ENCODE data around the gene SLC12A8. TPM values are rescaled to one million over a fixed set of nuclear protein-coding genes. Genes with fewer than 3 reads are reported as not detected.

SLC12A8 gene
- total RNA-seq, 4 donors from 2014 or later: 5.4 to 10.5 (median 6.8) TPM

DNA sequence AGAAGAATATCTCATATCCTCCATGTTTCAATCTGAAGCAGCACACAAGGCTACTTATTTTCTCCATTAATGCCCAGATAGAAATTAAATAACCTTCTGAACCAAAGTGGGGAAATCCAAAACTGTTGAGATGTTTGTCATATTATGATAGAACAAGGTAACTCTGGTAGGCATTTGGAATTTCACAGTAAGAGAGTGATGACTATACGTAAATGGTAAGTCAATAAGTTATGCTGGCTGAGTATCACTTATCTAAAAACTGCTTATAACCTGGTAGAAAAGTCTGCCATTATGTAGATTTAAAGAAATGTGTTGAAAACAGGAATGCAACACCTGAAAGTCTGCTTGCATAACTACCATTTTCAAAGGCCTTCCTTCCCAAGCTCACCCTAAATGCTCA is 17.2 kb upstream of the SLC12A8 start:
- in situ Hi-C loops (cut with MboI; ENCODE audit: low pct_ligation_motif_present in 1 of 4, low pct_unique_long_range_greater_than_20kb in 1 of 4, low sequenced_read_pairs in 3 of 4): no loop called here
- Histone ChIP-seq H3K27ac (no peak overlapping the region), H3K4me1 (no peaks in the 10 kb centered on the region), H3K27me3 (no peaks in the 10 kb centered on the region), H3K4me3 (no peak overlapping the region), H3K9me3 (no peaks in the 10 kb centered on the region), H3K36me3 (peaks cover 0 to 9% (median 0%) of the 10 kb centered on the region in 4 donors)
- intact Hi-C loops (cut with DNase I; ENCODE audit: low total_unique reads): no loop called here
- DNase-seq: no peak
- 80 to 100% methylated on average over 1 of the region's 1 CpG for WGBS, 2 donors (ENCODE audit: low coverage in 1 of 2)
- TF ChIP-seq EP300 (IDR thresholded peaks at IDR 0.05; ENCODE audit: low read depth) (no peak), POLR2A (IDR thresholded peaks at IDR 0.05) (no peak), POLR2AphosphoS5 (IDR thresholded peaks at IDR 0.05) (no peak)
- TF ChIP-seq, protein P1, sequence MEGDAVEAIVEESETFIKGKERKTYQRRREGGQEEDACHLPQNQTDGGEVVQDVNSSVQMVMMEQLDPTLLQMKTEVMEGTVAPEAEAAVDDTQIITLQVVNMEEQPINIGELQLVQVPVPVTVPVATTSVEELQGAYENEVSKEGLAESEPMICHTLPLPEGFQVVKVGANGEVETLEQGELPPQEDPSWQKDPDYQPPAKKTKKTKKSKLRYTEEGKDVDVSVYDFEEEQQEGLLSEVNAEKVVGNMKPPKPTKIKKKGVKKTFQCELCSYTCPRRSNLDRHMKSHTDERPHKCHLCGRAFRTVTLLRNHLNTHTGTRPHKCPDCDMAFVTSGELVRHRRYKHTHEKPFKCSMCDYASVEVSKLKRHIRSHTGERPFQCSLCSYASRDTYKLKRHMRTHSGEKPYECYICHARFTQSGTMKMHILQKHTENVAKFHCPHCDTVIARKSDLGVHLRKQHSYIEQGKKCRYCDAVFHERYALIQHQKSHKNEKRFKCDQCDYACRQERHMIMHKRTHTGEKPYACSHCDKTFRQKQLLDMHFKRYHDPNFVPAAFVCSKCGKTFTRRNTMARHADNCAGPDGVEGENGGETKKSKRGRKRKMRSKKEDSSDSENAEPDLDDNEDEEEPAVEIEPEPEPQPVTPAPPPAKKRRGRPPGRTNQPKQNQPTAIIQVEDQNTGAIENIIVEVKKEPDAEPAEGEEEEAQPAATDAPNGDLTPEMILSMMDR (IDR thresholded peaks at IDR 0.05): no peak

DNA sequence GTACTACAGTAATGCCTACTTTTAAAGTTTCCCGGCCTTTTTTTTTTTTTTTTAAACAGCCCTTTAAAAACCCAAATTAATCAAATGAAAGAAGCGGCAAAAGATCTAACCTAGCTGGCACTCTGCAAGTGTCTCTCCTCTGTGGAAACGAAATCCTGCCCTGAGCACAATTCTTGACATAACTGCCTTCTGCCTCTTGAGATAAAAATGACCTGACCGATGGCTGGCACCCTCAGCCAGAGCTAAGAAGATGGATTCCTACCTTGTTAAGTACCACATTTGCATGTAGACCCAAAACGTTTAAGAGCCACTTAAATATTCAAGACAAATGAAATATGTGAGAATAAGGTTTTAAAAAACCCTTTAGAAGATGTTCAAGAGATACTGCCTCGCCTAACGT is 16.6 kb upstream of the SLC12A8 start:
- in situ Hi-C loops (cut with MboI; ENCODE audit: low pct_ligation_motif_present in 1 of 4, low pct_unique_long_range_greater_than_20kb in 1 of 4, low sequenced_read_pairs in 3 of 4): no loop called here
- Histone ChIP-seq H3K4me1 (no peaks in the 10 kb centered on the region), H3K27ac (no peak overlapping the region), H3K4me3 (no peak overlapping the region), H3K27me3 (no peaks in the 10 kb centered on the region), H3K9me3 (no peaks in the 10 kb centered on the region), H3K36me3 (peaks cover 0 to 9% (median 0%) of the 10 kb centered on the region in 4 donors)
- 86% methylated on average over 7 of the region's 7 CpGs for WGBS, 2 donors (ENCODE audit: low coverage in 1 of 2)
- no peak for DNase-seq
- TF ChIP-seq EP300 (IDR thresholded peaks at IDR 0.05; ENCODE audit: low read depth) (no peak), POLR2A (IDR thresholded peaks at IDR 0.05) (no peak), POLR2AphosphoS5 (IDR thresholded peaks at IDR 0.05) (no peak)
- TF ChIP-seq, protein P1 (IDR thresholded peaks at IDR 0.05): no peak
- intact Hi-C loops (cut with DNase I; ENCODE audit: low total_unique reads): no loop called here

DNA sequence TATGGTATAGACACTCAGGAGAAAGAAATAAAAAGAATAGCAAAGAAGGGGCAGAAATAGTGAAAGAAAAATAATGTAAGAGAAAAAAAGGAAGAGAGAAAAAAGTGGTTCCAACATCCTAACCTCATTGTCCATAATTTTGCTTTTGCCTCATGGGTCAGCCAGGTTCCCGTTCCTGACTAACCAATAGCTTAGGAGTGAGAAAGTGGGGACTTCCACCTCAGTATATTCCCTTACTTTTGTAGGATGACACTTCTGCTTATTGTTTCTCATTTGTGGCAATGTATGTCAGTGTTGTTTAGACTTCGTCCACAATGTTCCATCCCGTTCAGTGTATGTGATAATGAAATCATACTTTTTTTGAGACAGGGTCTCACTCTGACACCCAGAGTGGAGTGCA is 9.3 kb upstream of the SLC12A8 start:
- Histone ChIP-seq H3K27me3 (no peaks in the 10 kb centered on the region), H3K4me1 (peaks cover 0 to 7% (median 2%) of the 10 kb centered on the region in 4 donors), H3K4me3 (no peak overlapping the region), H3K27ac (no peak overlapping the region), H3K36me3 (no peaks in the 10 kb centered on the region), H3K9me3 (no peaks in the 10 kb centered on the region)
- in situ Hi-C loops (cut with MboI; ENCODE audit: low pct_ligation_motif_present in 1 of 4, low pct_unique_long_range_greater_than_20kb in 1 of 4, low sequenced_read_pairs in 3 of 4) (no loop called here), intact Hi-C loops (cut with DNase I; ENCODE audit: low total_unique reads) (no loop called here)
- 67 to 73% methylated on average over 1 to 3 of the region's 3 CpGs for WGBS, 2 donors (ENCODE audit: low coverage in 1 of 2)
- DNase-seq: no peak
- no peak for TF ChIP-seq POLR2AphosphoS5 (IDR thresholded peaks at IDR 0.05)

DNA sequence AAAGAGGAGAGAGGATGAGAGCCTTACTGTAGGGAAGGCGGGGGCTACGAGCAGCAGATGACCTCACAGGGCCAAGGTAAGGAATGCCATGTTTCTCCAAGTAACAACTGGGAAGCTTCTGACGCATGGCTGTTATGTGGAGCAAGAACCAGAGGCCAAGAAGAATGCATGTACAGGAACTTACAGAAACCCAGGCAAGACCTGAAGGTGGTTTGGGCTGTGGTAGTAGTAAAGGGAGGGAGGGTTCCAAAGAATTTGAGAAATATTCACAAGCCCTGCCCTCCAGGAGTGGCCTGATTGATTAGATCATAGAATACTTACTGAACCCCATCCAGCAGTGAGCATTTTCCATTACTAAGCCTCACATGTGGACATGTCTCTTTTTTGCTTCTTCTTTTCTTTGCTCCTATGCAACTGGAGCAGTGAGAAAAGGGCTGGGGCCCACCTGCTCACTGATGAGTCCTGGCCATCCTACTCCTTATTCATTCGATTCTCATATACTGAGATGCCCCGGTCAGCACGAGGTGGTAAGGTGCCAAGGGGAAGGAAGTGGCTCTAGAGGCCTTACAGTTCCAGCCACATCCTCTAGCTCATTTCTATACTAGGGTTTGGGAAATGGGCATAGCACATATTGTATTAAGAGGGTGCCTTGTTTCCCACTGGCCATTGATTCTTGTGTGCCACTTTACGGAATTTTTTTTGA is 8.3 kb upstream of the SLC12A8 start:
- intact Hi-C loops (cut with DNase I; ENCODE audit: low total_unique reads) (no loop called here), in situ Hi-C loops (cut with MboI; ENCODE audit: low pct_ligation_motif_present in 1 of 4, low pct_unique_long_range_greater_than_20kb in 1 of 4, low sequenced_read_pairs in 3 of 4) (no loop called here)
- no peak overlapping the region for H3K4me3 ChIP-seq
- no peak for TF ChIP-seq EP300 (IDR thresholded peaks at IDR 0.05; ENCODE audit: low read depth)
- TF ChIP-seq, protein P1 (IDR thresholded peaks at IDR 0.05): no peak
- DNase-seq: no peak
- no peaks in the 10 kb centered on the region for H3K27me3 ChIP-seq
- no peaks in the 10 kb centered on the region for H3K36me3 ChIP-seq
- H3K27ac ChIP-seq: no peak overlapping the region
- H3K9me3 ChIP-seq: no peaks in the 10 kb centered on the region
- H3K4me1 ChIP-seq: peaks cover 0 to 7% (median 2%) of the 10 kb centered on the region in 4 donors
- WGBS, 2 donors (ENCODE audit: low coverage in 1 of 2): 81 to 83% methylated on average over 5 to 7 of the region's 7 CpGs

DNA sequence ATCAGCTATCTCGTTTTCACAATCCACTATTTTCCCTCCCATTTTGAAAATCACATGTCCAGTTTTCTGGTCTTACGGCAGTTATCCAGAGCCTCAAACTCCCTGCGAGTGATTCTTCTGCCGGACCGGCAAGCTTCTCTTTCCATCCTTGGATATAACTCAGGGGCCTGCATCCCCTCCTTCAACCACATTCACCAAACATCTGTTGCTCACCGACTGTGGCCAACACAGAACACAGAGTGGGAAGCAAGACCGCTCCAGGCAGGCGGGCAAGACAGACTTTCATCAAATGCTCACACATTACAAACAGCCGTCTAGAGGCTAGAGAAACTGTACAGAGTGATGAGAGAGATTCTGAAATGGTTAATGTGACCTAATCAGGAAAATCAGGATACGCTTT is 7.6 kb upstream of the SLC12A8 start:
- no peak for DNase-seq
- H3K27me3 ChIP-seq: no peaks in the 10 kb centered on the region
- intact Hi-C loops (cut with DNase I; ENCODE audit: low total_unique reads) (no loop called here), in situ Hi-C loops (cut with MboI; ENCODE audit: low pct_ligation_motif_present in 1 of 4, low pct_unique_long_range_greater_than_20kb in 1 of 4, low sequenced_read_pairs in 3 of 4) (no loop called here)
- H3K4me3 ChIP-seq: no peak overlapping the region
- no peaks in the 10 kb centered on the region for H3K9me3 ChIP-seq
- peak overlapping the region in 1 of 4 donors; percentile 47 for H3K27ac ChIP-seq
- no peak for TF ChIP-seq EP300 (IDR thresholded peaks at IDR 0.05; ENCODE audit: low read depth)
- TF ChIP-seq, protein P1 (IDR thresholded peaks at IDR 0.05): no peak
- no peak for TF ChIP-seq POLR2A (IDR thresholded peaks at IDR 0.05)
- no peak for TF ChIP-seq POLR2AphosphoS5 (IDR thresholded peaks at IDR 0.05)
- peaks cover 0 to 7% (median 2%) of the 10 kb centered on the region in 4 donors for H3K4me1 ChIP-seq
- H3K36me3 ChIP-seq: no peaks in the 10 kb centered on the region
- 60 to 89% methylated on average over 1 to 10 of the region's 10 CpGs for WGBS, 2 donors (ENCODE audit: low coverage in 1 of 2)
